ENCODE results near the gene MLF2. TPM values are rescaled to one million over a fixed set of nuclear protein-coding genes. Genes with fewer than 3 reads are reported as not detected.
A peak's percentile ranks its signal among the peaks of the same experiment; 100 is the strongest.

Gene MLF2
- total RNA-seq, 1 donor from 2014 or later, result 135 TPM

DNA sequence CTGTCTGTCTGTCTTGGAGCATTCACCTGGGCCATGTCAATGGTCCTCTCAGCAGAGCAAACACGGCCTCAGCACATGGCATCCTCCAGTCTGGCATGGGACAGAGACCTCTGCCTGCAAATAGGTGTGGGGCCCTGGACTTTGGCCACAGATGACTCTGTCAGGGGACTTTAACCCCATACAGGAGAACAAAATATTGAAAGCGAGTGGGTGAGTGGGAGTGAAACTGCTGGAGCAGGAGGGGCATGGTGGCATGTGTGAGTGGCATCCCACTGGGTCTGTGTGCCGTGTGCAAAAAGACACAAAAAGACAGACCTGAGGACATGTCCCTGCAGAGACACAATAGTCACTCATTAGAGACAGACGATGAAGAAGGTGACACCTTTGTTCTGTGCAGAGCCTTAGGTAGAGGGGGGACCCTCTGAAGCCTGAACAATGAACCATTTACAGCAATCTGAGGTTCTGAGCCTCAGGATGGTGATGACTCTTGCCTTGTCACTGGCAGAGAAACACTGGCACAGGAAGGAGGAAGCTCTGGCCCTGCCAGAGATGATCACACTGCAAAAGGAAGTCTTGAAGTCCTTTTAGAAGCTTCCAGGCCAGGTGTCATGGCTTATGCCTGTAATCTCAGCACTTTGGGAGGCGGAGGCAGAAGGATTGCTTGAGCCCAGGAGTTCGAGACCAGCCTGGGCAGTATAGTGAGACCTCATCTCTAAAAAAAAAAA, 26.9 kb upstream of the MLF2 start:
- intact Hi-C loops (cut with DNase I), result loop anchor here (1.0 to 5.0 kb wide), 3 partner anchors 27 to 163 kb away; partner anchors contain the start of gene MLF2
- no peak for DNase-seq (ENCODE audit: low spot score)

DNA sequence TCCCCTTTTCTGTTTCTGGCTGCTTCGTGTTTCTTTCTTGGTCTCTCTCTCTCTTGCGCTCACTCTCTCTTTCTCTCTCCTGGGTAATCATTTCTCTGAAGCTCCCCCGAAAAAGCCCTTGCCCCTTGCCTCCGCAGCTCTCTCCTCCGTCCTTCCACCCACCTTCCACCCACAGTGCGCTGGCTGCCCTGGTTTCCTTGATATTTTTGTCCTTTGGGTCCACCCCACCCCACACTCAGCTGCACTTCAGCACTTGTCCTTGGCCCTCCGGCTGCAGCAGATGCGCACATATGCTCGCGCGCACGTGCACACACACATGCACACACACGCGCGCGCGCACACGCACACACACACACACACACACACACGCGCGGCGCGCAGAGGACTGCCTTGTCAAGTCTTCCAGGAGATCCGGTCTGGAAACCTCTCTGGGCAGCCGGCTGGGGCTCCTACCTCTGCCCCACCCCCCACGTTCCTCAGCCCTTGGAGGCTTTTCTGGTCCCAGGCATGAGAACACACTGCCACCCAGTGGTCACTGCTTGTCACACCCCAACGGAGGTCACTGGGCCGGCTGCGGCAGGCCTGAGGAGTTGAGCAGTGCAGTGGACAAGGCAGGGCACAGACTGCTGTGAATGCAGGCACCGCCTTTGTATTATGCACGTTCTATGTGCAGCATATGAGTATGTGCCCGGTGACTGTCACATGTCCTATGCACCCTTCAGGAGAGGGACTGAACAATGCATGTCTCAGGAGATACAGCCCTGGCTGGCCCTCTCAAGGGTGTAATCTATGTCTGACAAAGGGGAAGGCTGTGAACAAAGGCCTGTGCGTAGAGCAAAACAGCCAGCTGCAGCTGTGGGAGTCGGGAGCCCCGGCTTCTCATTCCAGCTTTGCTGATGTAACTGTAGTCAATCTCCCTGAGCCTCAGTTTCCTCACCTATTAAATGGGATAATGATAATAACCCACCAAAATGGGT, 25.9 kb upstream of the MLF2 start:
- intact Hi-C loops (cut with DNase I), result loop anchor here (1.0 to 5.0 kb wide), 3 partner anchors 26 to 162 kb away; partner anchors contain the start of gene MLF2
- DNase-seq (ENCODE audit: low spot score), result peak; percentile 96

DNA sequence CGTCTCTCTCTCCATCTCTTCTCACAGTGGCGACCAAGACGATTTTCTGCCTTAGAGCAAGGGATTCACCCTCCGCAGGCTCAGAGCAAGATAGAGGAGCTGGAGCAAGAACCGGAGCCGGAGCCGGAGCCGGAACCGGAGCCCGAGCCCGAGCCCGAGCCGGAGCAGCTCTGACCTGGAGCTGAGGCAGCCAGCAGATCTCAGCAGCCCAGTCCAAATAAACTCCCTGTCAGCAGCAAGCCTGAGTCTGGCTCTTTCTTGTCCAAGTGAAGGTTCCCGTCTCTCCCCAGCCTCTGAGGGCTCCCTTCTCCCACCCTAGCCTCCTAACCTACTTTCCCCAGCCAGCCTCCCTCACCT, 25.3 kb upstream of the MLF2 start:
- intact Hi-C loops (cut with DNase I), result loop anchor here (5.0 kb wide), 1 partner anchor 161 kb away; no protein-coding TSS in a partner anchor
- no peak for DNase-seq (ENCODE audit: low spot score)

DNA sequence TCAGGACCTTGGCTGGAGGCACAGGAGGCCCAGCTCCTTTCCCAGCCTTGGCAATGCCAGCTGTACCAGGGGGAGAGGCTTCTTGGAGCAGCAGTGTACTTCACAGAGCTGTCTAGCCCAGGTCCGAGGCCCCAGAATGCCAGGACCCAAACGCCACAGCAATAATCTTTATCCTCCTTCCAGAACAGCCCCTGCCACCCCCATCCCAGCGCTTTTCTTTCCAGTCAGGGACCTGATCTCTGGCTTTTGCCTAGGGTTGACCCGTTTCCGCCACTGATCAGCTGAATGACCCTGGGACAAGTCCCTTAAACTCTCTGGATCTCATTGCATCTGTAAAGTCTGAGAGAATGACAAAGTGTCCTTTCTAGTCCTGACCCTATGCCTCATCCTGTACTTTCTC, 24.4 kb upstream of the MLF2 start:
- intact Hi-C loops (cut with DNase I), result loop anchor here (5.0 kb wide), 1 partner anchor 160 kb away; no protein-coding TSS in a partner anchor

GRCh38 chr12:6775185-6776174, 22.5 kb upstream of the MLF2 start:
- intact Hi-C loops (cut with DNase I), result loop anchor here (5.0 kb wide), 1 partner anchor 158 kb away; no protein-coding TSS in a partner anchor
- DNase-seq (ENCODE audit: low spot score), result no peak

More for the DNA sequence above, 24.4 kb upstream of the MLF2 start:
- no peak for DNase-seq (ENCODE audit: low spot score)

- DNase-seq (ENCODE audit: low spot score), result no peak
These were observed 21.6 kb upstream of the MLF2 start for GRCh38 chr12:6774499-6775062.

GRCh38 chr12:6773590-6774351, 20.8 kb upstream of the MLF2 start:
- no peak for DNase-seq (ENCODE audit: low spot score)
- intact Hi-C loops (cut with DNase I), result no loop called here

More at GRCh38 chr12:6774499-6775062, 21.6 kb upstream of the MLF2 start:
- intact Hi-C loops (cut with DNase I), result loop anchor here (5.0 kb wide), 1 partner anchor 157 kb away; no protein-coding TSS in a partner anchor

DNA sequence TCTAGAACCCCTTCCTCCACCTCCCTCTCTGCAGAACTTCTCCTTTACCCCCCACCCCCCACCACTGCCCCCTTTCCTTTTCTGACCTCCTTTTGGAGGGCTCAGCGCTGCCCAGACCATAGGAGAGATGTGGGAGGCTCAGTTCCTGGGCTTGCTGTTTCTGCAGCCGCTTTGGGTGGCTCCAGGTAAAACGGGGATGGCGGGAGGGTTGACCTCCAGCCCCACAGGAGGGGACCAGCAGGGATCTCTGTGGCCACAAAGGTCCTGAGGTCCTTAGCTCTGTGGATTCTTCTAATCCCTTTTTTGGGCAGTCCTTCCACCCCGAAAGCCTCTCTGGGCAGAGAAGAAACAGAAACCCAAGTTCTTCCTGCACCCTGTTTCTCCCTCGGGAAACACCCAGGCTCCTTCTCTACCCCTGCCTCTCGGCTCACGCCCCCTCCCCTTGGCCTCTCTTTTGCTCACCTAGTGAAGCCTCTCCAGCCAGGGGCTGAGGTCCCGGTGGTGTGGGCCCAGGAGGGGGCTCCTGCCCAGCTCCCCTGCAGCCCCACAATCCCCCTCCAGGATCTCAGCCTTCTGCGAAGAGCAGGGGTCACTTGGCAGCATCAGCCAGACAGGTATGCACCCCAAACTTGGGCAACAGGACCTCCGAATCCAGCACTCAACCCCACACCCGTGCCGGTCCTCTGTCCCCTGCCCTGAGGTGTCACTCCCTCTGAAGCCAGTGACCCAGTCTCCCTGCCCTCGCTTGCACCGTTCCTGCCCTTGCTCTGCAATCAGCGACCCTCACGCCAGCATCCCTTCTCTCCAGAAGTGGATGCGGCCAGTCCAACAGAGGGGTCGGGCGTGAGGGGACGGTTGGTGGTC, 20.0 kb upstream of the MLF2 start:
- intact Hi-C loops (cut with DNase I), result no loop called here
- no peak for DNase-seq (ENCODE audit: low spot score)

DNA sequence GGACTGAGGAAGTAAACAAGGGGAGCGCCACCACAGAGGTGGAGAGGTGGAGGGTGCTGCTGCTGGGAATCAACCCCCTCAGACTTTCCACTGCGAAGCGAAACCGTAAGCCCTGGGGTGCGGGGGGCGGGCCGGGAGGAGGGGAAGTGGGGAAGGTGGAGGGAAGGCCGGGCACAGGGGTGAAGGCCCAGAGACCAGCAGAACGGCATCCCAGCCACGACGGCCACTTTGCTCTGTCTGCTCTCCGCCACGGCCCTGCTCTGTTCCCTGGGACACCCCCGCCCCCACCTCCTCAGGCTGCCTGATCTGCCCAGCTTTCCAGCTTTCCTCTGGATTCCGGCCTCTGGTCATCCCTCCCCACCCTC, 19.4 kb upstream of the MLF2 start, which contains the start of gene LAG3:
Gene LAG3 (plus strand): TSS at position 190 of the 365 bp plus-strand sequence. CDS start 333 bp downstream, outside the sequence.
- intact Hi-C loops (cut with DNase I), result no loop called here
- DNase-seq (ENCODE audit: low spot score), result no peak

DNA sequence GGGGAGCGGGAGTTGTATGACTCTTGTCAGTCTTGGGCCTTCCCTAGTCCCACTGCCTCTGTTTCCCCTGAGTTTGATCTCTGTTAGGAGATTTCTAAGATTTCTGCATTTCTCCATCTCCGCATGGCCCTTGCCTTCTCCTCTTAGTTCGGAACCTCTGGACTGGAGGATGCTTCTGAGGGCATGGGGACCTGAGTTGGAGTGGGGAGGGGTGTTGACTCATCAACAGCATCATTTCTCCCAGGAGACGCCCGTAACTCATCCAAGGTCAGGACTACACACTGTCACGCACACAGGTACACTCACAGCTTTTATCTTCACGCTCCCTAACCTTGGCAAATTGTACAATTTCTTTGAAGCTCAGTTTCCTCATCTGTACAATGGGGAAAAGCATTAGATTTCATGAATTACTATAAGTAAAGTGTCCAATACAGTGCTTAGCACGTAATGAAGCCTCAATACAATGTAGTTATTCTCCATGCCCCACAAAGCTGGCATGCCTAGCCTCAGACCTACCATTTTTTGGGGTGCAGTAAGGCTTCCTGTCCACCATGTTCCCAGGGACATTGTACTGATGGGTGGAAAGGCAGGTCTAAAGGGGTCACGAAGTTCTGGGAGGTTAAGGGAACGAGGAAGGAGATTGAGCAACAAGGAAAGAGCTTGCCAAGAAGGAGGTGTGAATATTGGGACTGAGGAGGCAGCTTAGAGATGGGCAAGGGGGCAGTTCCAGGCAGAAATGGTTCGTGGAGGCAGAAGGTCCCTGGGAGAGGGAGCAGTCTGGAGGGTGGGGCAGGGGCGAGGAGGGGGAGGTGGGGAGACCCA, 18.8 kb upstream of the MLF2 start:
- DNase-seq (ENCODE audit: low spot score), result no peak
- intact Hi-C loops (cut with DNase I), result no loop called here

GRCh38 chr12:6771091-6771495, 18.2 kb upstream of the MLF2 start:
- intact Hi-C loops (cut with DNase I), result no loop called here
- no peak for DNase-seq (ENCODE audit: low spot score)

- intact Hi-C loops (cut with DNase I), result no loop called here
- no peak for DNase-seq (ENCODE audit: low spot score)
These were observed 17.7 kb upstream of the MLF2 start for GRCh38 chr12:6770600-6770999.

DNA sequence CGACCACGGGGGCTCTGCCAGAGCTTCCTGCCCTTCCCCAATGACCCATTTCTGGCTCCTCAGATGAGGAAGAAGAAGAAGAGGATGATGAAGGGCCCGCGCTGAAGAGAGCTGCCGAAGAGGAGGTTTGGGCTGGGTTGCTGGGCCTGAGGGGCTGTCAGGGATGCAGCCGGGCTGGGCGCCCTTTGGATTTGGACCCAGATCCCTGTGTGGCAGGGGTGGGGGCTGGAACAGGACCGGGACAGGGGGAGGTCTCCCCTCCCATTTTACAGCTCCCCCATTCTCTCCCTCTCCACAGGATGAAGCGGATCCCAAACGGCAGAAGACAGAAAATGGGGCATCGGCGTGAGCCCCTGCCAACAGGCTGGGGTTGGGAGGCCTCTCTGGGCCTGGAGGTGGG, 17.2 kb upstream of the MLF2 start:
- DNase-seq (ENCODE audit: low spot score), result no peak
- intact Hi-C loops (cut with DNase I), result no loop called here

GRCh38 chr12:6769666-6770065, 16.7 kb upstream of the MLF2 start:
- DNase-seq (ENCODE audit: low spot score), result no peak
- intact Hi-C loops (cut with DNase I), result loop anchor here (5.0 kb wide), 1 partner anchor 58 kb away; the partner anchor contains the start of gene P3H3

GRCh38 chr12:6768990-6769389, 16.0 kb upstream of the MLF2 start:
- no peak for DNase-seq (ENCODE audit: low spot score)
- intact Hi-C loops (cut with DNase I), result loop anchor here (5.0 kb wide), 1 partner anchor 58 kb away; the partner anchor contains the start of gene P3H3

DNA sequence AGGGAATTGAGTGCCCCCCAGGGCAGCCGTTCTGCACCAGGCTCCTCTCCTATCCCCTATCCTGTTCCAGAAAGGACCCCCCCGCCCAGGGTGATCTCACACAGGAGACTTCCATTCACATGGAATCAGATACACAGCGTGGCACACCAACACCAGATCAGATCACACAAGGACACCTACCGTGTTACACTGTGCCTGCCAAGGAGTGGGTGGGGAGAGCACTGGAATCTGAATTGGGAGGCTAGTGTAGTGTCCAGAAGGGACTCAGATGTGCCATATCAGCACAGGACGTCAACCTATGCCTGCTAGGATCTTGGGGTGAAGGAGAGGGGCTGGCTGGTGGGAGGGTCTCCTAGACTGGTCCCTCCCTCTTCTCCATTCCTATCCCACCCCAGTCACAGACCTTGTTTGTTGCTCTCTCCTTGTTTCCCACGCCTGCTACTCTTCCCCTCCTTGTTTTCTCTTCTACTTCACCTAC, 15.5 kb upstream of the MLF2 start:
- intact Hi-C loops (cut with DNase I), result loop anchor here (5.0 kb wide), 1 partner anchor 59 kb away; the partner anchor contains the start of gene P3H3
- no peak for DNase-seq (ENCODE audit: low spot score)
